HG02763 (cell line): ENCODE results near the gene JAKMIP1.

ENCODE experiments used
- ATAC-seq: cut with Tn5 transposase; IDR thresholded peaks from one replicate; pipeline ENCODE4 v1.9.1; 2021; ENCODE audit warnings: mild to moderate bottlenecking, moderate library complexity; ENCODE audit not compliant: unreplicated experiment

JAKMIP1 gene

DNA sequence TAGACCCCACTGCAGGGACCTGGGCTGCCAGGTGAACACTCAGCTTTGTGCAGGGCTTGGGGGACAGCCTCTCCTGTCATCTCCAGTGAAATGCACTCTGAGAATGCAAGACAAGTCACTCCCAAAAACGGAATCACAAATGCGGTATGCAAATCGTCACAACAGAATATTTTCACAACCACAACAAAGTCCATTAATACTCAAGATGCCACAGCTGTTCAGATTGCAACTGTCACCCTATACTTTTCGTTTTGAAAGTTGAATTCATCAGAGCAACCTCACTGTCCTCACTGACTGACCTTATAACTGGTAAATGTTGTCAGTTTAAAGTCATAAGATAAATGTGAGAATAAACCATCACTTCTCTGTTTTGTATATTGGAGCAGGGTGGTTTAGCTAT lies 16.6 kb downstream of the JAKMIP1 start:
- ATAC-seq = peak; percentile 36

DNA sequence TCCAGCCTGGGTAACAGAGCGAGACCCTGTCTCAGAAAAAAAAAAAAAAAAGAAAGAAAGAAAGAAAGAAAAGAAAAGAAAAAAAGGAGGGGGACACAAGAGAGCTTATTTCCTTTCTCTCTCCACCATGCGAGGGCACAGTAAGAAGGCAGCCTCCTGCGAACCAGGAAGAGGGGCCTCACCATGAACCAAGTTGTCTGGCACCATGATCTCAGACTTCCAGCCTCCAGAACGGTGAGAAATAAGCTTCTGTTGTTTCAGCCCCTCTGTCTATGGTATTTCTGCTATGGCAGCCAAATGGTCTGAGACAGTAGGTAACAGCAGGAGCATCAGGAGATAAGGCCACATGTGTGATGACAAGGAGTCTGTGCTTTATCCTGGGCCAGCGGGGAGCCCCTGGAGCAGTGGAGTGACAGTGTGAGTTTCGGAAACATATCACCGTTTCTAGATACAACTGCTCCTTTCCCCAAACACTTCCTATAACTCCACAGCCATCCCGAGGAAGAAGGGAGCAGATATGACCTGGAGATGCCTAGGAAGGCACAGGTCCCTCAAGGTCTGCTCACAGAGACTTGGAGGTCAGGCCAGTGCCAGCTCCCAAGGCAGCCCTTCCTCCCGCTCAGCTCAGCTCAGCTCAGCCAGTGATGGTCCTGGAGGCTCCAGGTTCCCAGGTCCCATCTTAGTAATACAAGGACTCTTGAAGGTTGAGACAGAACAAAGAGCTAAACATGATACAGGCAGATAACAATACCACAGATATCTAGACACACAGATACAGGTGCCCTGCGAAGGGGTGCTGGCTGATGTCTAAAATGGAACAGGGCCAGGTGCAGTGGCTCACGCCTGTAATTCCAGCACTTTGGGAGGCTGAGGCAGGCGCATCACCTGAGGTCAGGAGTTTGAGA lies 17.7 kb downstream of the JAKMIP1 start:
- no peak for ATAC-seq

DNA sequence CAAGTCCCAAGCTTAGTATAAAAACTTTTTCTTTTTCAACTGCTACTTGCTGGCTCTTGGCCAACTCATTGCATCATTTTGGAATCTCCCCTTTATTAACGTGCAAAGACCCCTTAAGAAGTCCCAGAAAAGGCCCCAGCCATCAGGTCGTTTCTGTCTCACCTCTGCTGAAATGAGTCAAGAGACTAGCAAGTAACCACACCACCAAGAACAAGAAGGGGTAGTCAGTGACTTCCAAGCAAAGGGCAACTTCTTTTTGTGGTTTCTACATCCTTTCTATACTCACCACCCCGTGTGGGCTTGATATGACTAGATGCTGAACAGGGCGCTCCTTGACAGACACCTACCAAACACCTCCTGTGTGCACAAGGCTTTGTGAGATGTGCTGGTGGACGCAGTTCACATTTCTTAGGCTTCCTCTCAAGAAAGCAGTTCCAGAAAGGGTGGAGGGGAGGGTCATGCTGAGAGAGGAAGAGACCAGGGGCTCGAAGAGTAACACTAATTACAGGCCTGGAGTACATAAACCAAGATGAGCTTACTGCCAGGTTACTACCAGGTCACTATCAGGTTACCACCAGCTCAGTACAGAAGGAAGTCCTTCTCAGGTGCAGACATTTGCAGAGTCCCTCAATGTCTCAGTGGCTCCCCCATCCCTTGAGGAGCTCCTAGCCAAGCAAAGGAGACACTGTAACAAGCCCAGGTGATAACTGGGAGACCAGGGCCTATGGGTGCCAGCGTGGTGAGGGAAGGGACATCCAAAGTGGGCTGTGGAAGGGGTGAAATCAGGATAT lies 19.3 kb downstream of the JAKMIP1 start:
- peak; percentile 84 for ATAC-seq

DNA sequence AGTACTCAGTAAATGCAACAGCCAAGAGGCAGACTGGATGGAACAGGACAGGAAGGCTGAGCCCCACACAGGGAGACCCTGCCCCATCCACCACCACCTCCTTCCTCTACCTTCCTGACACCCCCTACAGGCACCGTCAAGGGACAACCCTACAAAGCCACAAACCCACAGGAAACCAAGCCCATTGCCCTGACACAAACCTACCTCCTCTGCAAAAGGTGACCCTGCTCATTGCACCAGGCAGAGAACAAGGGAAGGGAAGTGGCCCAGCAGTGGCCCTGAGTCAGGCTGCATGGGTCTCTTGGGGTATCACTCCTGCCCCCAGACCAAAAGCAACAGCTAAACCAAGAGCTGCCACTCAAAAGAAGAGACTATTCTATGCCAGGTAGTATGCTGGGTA lies 21.0 kb downstream of the JAKMIP1 start:
- ATAC-seq = no peak

DNA sequence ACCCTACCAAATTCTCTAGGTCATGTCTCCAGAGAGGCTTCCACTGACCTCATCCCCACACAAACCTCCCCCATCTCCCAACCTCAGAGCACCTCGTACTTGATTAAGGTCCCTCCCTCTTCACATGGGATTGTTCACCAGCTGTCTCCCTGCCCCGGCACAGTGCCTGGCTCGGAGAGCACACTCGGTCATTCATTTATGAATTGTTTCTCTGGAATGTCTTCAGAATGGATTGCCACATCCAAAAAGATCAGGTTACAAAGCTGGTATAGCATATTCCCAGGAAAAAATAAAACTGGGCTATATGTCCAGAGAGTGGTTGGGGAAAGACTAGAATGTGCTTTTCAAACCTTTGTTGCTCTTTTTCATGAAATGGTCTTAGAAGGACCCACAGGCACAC lies 21.6 kb downstream of the JAKMIP1 start:
- no peak for ATAC-seq

DNA sequence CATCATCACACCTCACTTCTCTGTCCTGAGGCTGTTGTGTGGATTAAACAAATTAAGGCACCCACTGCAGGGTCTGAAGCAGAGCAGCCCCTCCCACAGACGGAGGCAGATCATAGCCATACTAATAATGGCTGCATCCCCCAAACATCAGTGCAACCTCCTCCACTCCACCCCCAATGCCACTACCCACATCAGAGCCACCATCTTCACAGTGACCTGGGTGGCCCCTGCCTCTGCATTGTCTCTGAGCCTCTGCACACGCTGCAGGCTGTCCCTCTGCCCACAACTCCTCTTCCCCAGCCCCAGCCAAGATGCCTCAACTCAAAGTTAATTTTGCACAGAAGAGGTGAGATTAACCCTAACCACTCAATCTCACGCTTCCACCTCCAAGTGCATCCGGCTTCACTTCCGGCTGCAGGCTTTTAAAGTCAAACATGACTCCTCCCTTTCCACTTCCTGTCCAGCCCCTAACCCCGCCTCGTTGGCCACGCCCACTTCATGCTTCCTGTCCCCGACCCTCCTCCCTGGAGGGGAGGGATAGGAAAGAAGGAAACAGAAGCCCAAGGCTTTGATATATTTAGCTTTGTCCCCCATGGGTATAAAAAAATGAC lies 22.7 kb downstream of the JAKMIP1 start:
- no peak for ATAC-seq

DNA sequence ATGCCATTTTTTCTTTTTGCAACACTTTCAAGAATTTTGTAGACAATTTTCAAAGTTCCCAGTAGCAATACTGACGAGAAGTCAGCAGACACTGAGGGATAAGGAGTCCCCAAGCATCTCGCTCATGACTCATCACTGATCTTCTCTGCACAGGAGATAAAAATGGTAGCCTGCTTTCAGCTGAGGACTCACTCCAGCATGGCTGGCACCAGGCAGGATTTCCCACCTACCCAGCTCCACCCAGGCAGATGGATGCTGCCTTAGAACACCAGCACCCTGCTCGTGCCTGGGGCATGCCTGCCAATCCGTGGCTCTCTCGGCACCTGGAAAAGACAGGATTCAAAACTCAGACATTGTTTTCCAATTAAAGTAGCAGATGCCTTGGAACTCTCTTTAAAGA lies 24.9 kb downstream of the JAKMIP1 start:
- no peak for ATAC-seq

DNA sequence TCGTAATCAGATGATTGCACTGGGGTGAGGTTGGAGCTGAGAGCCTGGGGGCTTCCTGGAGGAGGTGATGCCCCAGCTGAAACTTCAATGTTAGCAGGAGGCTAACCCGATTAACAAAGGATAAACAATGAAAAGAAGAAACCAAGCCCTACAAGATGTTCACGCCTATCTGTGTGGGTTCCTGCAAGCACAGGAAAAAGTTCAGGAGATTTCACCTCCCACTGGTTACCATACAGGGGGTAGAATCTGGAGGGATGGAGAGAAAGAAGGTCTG lies 27.5 kb downstream of the JAKMIP1 start:
- no peak for ATAC-seq

DNA sequence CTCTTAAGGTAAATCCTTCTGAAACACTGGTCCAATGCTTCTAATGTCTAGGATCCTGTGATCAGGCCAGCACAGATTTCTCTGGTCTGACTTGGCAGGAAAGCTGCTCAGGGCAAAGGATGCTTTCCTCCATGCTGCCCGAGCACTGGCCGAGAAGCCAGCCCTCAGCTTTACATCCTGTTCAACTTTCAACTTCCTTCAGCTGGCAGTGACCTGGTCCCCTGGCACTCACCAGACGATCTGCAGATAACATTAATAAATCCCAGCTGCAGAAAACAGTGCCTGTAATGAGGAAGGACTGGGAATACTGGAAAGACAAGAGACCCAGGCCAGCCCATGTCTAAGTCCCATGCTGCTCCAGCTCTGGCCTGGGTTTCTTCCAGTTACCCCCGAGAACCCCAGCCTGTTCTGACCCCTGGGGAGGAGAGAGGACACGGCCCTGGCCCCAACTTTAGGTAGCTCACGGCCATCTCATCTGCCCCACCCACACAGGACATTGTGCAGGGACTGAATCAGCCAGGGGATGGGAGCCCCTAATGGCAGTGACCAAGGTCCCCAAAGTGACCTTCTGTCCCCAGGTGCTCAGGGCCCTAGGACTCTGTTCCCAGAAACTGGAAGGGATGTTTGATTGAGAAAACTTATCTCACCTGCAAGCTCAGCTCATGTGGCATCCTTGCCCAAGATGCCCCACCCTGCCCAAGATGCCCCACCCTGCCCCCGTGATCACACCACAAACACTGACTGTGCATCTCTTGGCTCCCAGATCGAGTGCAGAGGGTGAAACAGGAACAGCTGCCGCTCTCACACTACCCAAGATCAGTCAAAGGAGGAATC lies 28.0 kb downstream of the JAKMIP1 start:
- ATAC-seq = no peak

DNA sequence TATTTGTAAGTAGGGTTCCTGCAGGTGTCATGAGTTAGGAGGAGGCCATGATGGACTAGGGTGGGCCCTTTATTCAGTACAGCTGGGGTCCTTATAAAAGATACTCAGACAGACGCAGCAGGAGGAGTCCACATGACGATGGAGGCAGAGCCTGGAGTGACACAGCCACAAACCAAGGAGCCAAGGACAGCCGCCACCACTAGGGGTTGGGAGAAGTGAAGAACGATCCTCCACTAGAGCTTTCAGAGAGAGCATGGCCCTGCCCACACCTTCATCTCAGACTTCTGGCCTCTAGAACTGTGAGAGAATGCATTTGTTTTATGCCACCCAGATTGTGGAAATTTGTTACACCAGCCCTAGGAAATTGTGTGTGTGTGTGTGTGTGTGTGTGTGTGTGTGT lies 31.1 kb downstream of the JAKMIP1 start:
- no peak for ATAC-seq

DNA sequence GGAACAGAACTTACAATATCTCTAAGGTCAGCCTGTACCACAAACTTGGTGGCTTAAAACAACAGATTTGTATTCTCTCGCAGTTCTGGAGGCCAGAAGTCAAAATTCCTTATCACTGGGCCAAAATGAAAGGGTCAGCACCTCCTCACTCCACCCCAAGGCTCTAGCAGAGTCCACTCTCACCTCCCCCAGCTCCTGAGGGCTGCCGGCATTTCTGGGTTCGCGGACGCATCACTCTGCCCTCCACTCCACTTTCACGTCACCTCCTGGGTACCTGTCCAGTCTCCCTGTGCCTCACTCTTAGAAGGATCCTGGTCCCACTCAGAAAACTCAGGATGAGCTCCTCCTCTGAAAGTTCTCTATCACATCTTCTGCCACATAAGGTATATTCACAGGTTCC lies 34.6 kb downstream of the JAKMIP1 start:
- no peak for ATAC-seq

DNA sequence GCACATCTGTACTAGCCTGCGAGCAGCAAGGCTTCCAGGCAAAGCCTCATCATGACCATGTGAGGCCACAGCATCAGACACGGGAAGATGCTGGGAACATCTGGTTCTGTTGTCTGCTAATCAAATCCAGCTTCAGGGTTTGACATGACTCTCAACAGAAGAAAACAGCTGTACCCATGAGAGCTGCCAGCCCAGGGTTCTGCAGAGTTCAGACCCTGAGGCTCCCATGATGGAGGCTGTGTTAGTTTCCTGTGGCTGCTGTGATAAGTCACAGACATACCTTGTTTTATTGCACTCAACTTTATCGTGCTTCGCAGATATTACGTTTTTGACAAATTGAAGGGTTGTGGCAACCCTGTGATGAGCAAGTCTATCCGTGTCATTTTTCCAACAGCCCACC lies 37.5 kb downstream of the JAKMIP1 start:
- ATAC-seq = no peak

DNA sequence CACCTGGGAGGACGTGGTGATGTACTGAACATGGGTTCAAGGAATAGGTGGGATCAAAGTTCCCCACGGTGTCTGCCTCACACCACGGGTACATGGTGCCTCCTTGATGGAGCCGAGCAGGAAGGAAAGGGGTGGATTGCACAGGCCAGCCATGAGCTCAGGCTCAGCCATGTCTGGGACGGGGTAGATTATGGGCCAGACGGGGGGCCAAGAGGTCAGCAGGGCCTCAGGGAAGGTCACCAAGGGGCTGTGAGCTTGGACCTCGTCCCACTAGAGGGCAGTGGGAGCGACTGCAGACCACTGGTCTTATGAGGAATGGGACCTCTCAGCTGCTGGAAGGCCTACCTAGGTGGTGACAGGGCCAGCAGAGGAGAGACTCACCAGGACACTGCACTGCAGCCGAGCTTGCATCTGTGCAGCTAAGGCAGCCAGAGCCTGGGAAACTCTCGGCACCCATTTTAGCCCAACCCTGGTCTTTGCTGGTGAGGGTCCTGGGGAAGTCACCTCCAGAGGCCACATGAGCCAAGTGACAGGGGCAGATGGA lies 38.4 kb downstream of the JAKMIP1 start:
- ATAC-seq = no peak

DNA sequence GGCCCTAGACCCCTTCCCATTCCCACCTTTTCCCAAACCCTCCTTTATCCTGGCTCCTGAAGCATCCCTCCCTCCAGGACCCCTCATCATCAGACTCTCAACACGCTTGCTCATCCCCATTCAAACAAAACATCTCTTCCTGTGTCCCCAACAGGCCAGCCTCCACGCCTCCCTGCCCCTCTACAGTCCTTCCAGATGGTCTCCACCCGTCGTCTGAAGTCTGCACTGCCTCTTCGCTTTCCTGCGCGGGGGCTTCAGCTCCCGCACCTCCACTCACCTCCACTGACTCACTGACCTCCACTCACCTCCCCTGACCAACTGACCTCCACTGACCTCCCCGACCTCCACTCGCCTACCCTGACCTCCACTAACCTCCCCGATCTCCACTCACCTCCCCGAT lies 39.8 kb downstream of the JAKMIP1 start:
- no peak for ATAC-seq

DNA sequence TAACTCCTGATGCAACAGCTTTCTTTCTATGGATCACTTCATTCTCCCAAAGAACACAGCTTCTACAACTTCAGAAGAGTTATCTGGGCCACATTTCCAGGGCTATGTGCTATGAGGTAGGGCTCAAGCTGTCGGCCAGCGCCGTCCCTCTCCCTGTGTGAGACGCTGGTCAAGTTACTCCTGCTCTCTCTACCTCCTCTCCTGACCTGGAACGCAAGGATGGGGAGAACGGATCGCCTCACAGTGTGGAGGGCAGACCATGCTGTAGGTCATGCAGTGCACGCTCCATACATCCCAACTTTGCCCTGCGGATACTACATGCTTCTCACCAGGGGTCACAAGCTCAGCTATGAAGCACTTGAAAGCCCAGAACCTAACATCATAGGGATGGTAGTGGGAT lies 42.4 kb downstream of the JAKMIP1 start:
- ATAC-seq = no peak

DNA sequence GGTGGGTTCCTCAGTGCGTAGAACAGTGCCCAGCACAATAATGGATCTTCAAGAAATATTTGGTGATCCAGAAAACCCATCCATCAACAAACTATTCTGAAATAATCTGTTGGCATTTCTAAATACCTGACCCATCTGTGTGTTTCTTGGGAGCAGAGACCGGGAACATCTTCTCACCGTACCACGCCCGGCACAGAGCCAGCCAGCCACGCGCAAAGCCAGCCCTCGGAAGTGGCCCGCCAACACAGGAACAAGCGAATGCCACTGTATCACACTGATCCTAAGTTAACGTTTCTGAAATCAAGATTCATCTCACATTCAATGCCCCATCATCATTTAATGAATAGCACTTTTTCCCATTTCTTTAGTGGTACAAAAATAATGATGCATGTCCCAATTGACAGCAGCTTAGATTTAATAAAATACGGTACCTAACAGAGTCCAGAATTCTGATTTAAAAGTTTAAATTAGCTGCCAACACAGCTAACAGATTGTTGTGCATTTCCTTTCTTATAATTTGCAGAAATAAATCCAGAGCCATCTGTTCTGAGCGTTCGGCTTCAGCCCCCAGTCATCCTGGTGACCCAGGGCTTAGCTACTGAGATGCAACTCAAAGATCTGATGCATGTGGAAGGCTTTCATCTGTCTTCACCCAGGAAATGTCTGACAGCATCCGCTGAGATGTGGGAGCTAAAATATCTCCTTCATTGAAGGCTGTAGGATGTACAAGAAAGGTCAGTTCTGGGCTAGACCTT lies 44.2 kb downstream of the JAKMIP1 start:
- no peak for ATAC-seq

DNA sequence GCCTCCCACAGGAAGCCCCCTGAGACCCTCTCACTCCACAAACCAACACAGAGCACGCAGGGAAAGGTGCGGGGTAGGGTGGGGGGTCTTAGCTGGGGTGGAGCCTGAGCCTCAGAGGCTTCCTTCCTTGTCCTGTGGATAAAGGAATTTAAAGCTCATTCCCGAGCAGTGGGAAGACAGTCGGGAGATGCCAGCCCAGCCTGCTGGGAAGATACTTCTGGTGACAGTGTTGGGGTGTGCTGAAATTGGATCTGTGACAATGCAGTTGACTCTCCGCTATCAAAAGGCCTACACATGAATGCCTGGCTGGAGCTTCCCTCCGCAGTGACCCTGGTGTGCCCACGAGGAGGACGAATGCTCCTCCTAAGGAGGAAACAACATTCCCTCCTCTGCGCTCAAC lies 45.5 kb downstream of the JAKMIP1 start:
- no peak for ATAC-seq

DNA sequence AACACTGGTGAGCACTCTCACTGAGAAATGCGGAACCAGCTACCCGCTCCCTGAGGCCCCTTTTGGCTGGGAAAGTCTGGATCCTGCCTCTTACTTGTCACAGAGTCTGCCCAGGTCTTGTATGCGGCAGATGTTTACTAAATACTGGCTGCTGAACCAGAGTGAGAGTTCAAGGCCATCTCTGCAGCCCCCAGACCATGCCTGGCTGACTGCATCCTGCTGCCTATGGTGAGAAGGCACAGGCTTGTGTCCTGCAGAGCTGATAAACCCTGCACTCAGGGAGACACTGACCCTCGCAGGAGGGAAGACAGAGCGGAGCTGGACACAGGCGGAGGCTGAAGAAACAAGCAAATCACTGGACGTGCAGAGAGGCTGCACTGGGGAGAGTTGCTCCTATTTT lies 46.5 kb downstream of the JAKMIP1 start:
- ATAC-seq = no peak

DNA sequence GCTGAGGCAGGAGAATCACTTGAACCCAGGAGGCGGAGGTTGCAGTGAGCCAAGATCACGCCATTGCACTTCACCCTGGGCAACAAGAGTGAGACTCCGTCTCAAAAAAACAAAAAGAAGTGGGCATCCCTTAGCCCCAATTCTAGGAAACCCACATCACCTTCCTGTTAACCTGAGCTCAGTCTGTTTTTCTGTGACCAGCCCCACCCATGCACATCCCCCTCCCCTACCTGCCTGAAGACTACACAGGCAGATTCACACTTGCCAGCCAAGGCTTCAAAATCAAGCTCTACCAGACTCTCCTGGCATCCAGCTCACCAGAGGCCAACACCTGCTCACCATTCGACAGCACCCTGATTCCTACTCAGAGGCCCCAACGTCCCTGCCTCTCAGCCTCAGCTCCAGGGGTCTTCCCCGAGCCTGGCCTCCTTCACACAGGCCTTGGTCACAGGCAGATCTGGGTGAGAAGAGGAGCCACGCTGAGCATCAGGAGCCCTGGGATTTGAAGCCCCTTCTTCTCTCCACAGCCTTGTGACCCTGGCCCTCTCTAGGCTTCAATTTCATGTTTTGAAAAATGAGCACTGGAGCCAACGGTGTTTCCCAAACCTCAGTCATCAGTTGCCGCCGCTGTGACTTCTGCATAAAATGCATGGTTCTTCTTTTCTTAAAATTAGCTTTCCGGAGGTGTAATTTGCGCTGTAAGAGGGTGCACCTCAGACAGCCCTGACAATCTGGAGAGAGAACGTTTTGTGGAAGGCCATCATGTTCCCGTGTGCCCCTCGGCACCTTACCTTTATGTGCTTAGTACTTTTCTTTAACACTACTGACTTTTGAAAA lies 47.3 kb downstream of the JAKMIP1 start:
- ATAC-seq = no peak
